Heart right ventricle (tissue), 16 donors: Measurements from ENCODE around the gene EPHA7. TPM values are rescaled to one million over a fixed set of nuclear protein-coding genes. Genes with fewer than 3 reads are reported as not detected.

Source experiments
- ATAC-seq, 8 donors: fragments of 200-7000 bp; cut with Tn5 transposase; one replicate each; pipeline ENCODE4 v1.9.1; 2020; ENCODE audit warnings: mild to moderate bottlenecking in 8 of 8, moderate library complexity in 8 of 8, moderate number of reproducible peaks in 1 of 8
- DNase-seq, 2 donors: peaks; one replicate each; pipeline ENCODE4 v3.0.0-alpha.2; 2020
- H3K27ac ChIP-seq, 10 donors: fragments of 200-600 bp; sonication (generic) in 2 of 10; one replicate each; pipeline versions ENCODE4 v1.5.0 to v1.8.0; 2020 to 2022; ENCODE audit warnings: mild to moderate bottlenecking in 3 of 10
- H3K27me3 ChIP-seq, 7 donors: fragments of 200-600 bp; one replicate each; pipeline ENCODE4 v1.8.0; 2021 to 2022; ENCODE audit warnings: mild to moderate bottlenecking in 2 of 7
- H3K36me3 ChIP-seq, 9 donors: fragments of 200-600 bp; sonication (generic) in 1 of 9; one replicate each; pipeline versions ENCODE4 v1.5.0 to v1.8.0; 2020 to 2022; ENCODE audit warnings: mild to moderate bottlenecking in 2 of 9
- H3K4me1 ChIP-seq, 9 donors: fragments of 200-600 bp; sonication (generic) in 1 of 9; one replicate each; pipeline versions ENCODE4 v1.5.0 to v1.8.0; 2020 to 2022; ENCODE audit warnings: mild to moderate bottlenecking in 4 of 9
- H3K4me3 ChIP-seq, 10 donors: fragments of 200-600 bp; sonication (generic) in 2 of 10; one replicate each; pipeline versions ENCODE4 v1.5.0 to v1.8.0; 2020 to 2022; ENCODE audit warnings: mild to moderate bottlenecking in 7 of 10, moderate library complexity in 2 of 10
- H3K9me3 ChIP-seq, 11 donors: fragments of 200-600 bp in 10 of 11; sonication (generic) in 2 of 11; one replicate each; pipeline versions ENCODE4 v1.5.0 to v1.8.0; 2013 to 2022; ENCODE audit warnings: mild to moderate bottlenecking in 2 of 11, control low read depth in 1 of 11, moderate library complexity in 1 of 11
- CTCF ChIP-seq, 9 donors: fragments of 200-600 bp; sonication (generic) in 2 of 9; IDR thresholded peaks; one replicate each; pipeline versions ENCODE4 v1.5.0 to v1.8.0; 2021 to 2022; ENCODE audit warnings: antibody characterized with exemption in 9 of 9, mild to moderate bottlenecking in 5 of 9, moderate library complexity in 1 of 9
- WGBS, 2 donors: extraction: QIAGEN DNeasy Blood & Tissue Kit; methylation state at CpG; one replicate each; pipeline ENCODE4 v1.1.7; 2013; ENCODE audit warnings: inconsistent platforms in 1 of 2; 5-methylcytosine and 5-hydroxymethylcytosine counted together
- intact Hi-C, 10 donors: fragments of 100-400 bp; cut with DNase I; formaldehyde crosslinking; loops; one replicate each; pipeline versions ENCODE4 v1.11.1 to v1.14.2; 2022
- polyA plus RNA-seq, 2 donors: library from polyadenylated mRNA; stranded (reverse); fragments of 200-250 nt; gene quantifications; one replicate each; pipeline ENCODE4 v1.2.3, GENCODE V29; 2013
- total RNA-seq, 10 donors: library from RNA; stranded (reverse); fragmentation: NEBNext Ultra II Directional in 3 of 10; extraction: Animal tissue kit (Norgen Biotek cat#: 25700) in 3 of 10; gene quantifications; one replicate each; pipeline versions ENCODE4 v1.2.1 to v1.2.4, GENCODE V29; 2021 to 2023
- donor health status: Arrhythmogenic right ventricular cardiomyopathy.
- donor health status: ischemic (EF 13 %, LVEDD 7.1; RV severe dilation, severe dysfunction).
- donor health status: healthy with polysubstance abuse.
- donor health status: DM: no; HTN: yes; CAD: no.
- donor health status: DM: no; HTN: no; CAD: no.
- donor health status: ischemic (EF 25% LVEDD 6.9; RV normal size, moderate dysfunction).
- donor health status: ischemic (EF 25% LVEDD 5.7; RV mildly dilated, moderate dysfunction).
- donor health status: healthy.
- donor health status: DM: yes; HTN: yes; CAD: no.
- donor health status: Ischemic cardiomyopathy.
- donor health status: ischemic (EF 35%, LVEDD 5.7; RV mildly dilated, moderate dysfunction).
- donor health status: nonischemic (EF 11% LVEDD 7.7; RV severe dilation, severe dysfunction).
- donor health status: DM: yes; HTN: yes; CAD: no.
- donor health status: PGD.
- donor health status: ischemic (EF 29% LVEDD 5.4; RV normal size, mild dysfunction).
- donor health status: nonischemic (EF 23%, LVEDD 6.1; RV moderate dilation, normal function).

Gene EPHA7
- total and polyA plus RNA-seq, 12 donors, result 0.22 to 15.1 (median 2.7) TPM

DNA sequence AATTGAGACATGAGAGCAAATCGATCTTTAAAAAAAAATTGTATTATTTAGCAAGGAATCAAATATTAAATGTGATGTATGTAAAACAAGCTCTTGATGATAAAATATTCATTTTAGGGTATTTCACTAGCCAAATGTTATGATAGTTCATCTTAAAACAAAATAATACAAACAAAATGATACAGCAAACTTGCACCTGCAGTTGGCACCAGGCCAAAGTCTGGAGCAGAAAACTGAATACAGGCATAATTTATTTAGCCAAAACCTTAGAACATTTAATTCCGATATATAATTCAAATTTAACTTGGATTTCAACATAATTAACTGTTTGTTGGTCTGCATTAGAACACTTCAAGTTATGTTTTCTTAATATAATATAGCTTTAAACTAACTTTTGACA is 60.9 kb downstream of the EPHA7 start:
- intact Hi-C loops, result no loop called here
- ATAC-seq, result no peak

GRCh38 chr6:93352604-93353003 is 66.8 kb downstream of the EPHA7 start:
- DNase-seq (no peak), ATAC-seq (no peak)
- Histone ChIP-seq H3K9me3 (peaks cover 0 to 7% (median 0%) of the 10 kb centered on the region in 11 donors), H3K4me1 (no peaks in the 10 kb centered on the region), H3K36me3 (peaks cover 0 to 8% (median 0%) of the 10 kb centered on the region in 9 donors), H3K4me3 (no peak overlapping the region), H3K27ac (no peak overlapping the region), H3K27me3 (no peaks in the 10 kb centered on the region)
- WGBS, 2 donors, result 92 to 93% methylated on average over 1 of the region's 1 CpG
- intact Hi-C loops, result no loop called here
- TF ChIP-seq CTCF (IDR thresholded peaks at IDR 0.05), result no peak

More for the DNA sequence above, 60.9 kb downstream of the EPHA7 start:
- TF ChIP-seq CTCF (IDR thresholded peaks at IDR 0.05), result no peak
- Histone ChIP-seq H3K27ac (no peak overlapping the region), H3K4me1 (no peaks in the 10 kb centered on the region), H3K4me3 (no peak overlapping the region), H3K27me3 (no peaks in the 10 kb centered on the region), H3K9me3 (peaks cover 0 to 5% (median 0%) of the 10 kb centered on the region in 11 donors), H3K36me3 (peaks cover 0 to 8% (median 0%) of the 10 kb centered on the region in 9 donors)
- DNase-seq, result no peak
- 90 to 91% methylated on average over 2 of the region's 2 CpGs for WGBS, 2 donors

GRCh38 chr6:93351222-93351621 is 68.1 kb downstream of the EPHA7 start:
- no peak for ATAC-seq
- no peak for TF ChIP-seq CTCF (IDR thresholded peaks at IDR 0.05)
- 72 to 81% methylated on average over 3 of the region's 3 CpGs for WGBS, 2 donors
- no peaks in the 10 kb centered on the region for H3K36me3 ChIP-seq
- H3K4me1 ChIP-seq, result no peaks in the 10 kb centered on the region
- H3K9me3 ChIP-seq, result peaks cover 0 to 7% (median 0%) of the 10 kb centered on the region in 11 donors
- H3K27me3 ChIP-seq, result no peaks in the 10 kb centered on the region
- DNase-seq, result no peak
- intact Hi-C loops, result no loop called here
- no peak overlapping the region for H3K27ac ChIP-seq
- H3K4me3 ChIP-seq, result no peak overlapping the region

GRCh38 chr6:93350774-93351173 is 68.6 kb downstream of the EPHA7 start:
- 95 to 96% methylated on average over 4 of the region's 4 CpGs for WGBS, 2 donors
- H3K27me3 ChIP-seq, result no peaks in the 10 kb centered on the region
- DNase-seq, result no peak
- H3K4me3 ChIP-seq, result no peak overlapping the region
- TF ChIP-seq CTCF (IDR thresholded peaks at IDR 0.05), result no peak
- H3K36me3 ChIP-seq, result no peaks in the 10 kb centered on the region
- no peaks in the 10 kb centered on the region for H3K4me1 ChIP-seq
- no peak for ATAC-seq
- H3K27ac ChIP-seq, result no peak overlapping the region
- H3K9me3 ChIP-seq, result peaks cover 0 to 7% (median 0%) of the 10 kb centered on the region in 11 donors
- intact Hi-C loops, result no loop called here
